Measurements from ENCODE around the gene GPC6.

DNA sequence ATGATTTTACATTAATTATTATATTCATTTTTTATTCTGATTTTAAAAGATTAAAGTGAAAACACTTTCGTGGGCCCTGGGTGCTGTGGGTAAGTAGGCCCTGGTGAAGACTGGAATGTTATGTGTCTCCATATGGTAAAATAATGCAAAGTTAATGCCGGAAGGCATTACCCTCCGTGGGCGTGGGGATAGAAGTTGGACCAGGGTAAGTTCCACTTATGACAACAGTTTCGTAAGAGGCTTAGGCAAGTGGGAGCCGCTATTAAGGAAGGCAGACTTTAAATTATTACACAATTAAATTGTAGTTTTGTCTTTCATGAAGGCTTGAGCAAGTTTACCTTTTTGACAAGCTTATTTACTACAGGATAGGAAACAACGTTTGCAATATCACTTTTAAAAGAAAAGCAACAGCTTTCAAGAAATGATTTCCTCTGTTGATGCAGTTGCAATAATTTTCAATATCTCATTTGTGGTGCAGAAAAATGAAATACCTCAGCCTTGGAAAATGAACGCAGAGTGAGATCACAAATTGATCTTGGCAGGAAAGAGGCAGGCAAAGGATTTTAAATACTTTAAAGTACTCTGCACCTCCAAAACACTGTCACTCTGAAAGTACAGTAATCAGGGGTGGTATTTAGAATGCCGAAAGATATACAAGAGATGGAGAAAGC, 942.3 kb downstream of the GPC6 start:
- TF ChIP-seq, protein P1, sequence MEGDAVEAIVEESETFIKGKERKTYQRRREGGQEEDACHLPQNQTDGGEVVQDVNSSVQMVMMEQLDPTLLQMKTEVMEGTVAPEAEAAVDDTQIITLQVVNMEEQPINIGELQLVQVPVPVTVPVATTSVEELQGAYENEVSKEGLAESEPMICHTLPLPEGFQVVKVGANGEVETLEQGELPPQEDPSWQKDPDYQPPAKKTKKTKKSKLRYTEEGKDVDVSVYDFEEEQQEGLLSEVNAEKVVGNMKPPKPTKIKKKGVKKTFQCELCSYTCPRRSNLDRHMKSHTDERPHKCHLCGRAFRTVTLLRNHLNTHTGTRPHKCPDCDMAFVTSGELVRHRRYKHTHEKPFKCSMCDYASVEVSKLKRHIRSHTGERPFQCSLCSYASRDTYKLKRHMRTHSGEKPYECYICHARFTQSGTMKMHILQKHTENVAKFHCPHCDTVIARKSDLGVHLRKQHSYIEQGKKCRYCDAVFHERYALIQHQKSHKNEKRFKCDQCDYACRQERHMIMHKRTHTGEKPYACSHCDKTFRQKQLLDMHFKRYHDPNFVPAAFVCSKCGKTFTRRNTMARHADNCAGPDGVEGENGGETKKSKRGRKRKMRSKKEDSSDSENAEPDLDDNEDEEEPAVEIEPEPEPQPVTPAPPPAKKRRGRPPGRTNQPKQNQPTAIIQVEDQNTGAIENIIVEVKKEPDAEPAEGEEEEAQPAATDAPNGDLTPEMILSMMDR (conservative IDR thresholded peaks at IDR 0.05; ENCODE audit: low read length), result no peak
- TF ChIP-seq EZH2phosphoT487 (IDR thresholded peaks at IDR 0.05; ENCODE audit: borderline replicate concordance, low read depth, low read length), result no peak

Measured in OCI-LY7 (cell line).